Measurements from ENCODE around the gene CCDC33.

The CCDC33 gene

GRCh38 chr15:74263466-74263865 is 27.3 kb downstream of the CCDC33 start (continued):
- TF ChIP-seq, protein P1, sequence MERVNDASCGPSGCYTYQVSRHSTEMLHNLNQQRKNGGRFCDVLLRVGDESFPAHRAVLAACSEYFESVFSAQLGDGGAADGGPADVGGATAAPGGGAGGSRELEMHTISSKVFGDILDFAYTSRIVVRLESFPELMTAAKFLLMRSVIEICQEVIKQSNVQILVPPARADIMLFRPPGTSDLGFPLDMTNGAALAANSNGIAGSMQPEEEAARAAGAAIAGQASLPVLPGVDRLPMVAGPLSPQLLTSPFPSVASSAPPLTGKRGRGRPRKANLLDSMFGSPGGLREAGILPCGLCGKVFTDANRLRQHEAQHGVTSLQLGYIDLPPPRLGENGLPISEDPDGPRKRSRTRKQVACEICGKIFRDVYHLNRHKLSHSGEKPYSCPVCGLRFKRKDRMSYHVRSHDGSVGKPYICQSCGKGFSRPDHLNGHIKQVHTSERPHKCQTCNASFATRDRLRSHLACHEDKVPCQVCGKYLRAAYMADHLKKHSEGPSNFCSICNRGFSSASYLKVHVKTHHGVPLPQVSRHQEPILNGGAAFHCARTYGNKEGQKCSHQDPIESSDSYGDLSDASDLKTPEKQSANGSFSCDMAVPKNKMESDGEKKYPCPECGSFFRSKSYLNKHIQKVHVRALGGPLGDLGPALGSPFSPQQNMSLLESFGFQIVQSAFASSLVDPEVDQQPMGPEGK (CRISPR knock-in tag; IDR thresholded peaks at IDR 0.05; ENCODE audit: borderline replicate concordance) = no peak
- no peak for TF ChIP-seq TCF4 (CRISPR knock-in tag; IDR thresholded peaks at IDR 0.05; ENCODE audit: borderline replicate concordance)
- no peak for TF ChIP-seq ZNF565 (CRISPR knock-in tag; conservative IDR thresholded peaks at IDR 0.05; ENCODE audit: low read depth)
- TF ChIP-seq POU6F1 (CRISPR knock-in tag; IDR thresholded peaks at IDR 0.05; ENCODE audit: borderline replicate concordance, low read depth) = no peak

DNA sequence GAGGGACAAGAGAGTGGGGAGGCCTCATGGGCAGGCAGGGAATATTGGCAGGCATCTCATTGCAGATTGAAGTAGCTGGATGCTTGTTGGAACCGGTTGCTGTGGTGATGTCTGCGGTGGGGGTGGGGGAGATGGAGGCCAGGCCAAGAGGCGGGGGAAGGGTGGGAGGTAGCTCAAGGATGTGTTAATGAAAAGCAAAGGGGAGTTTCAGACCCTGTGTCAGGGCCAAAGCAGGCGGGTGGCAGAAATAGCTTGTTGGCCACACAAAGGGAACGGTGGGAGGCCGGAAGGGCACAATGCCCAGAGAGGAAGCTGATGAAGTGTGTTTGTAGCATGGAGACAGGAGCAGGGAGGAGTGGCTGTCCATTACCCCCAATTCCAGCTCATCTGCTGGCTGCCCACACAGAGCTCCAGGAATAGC is 28.0 kb downstream of the CCDC33 start:
- ATAC-seq = no peak
- TF ChIP-seq CREB5 (CRISPR knock-in tag; IDR thresholded peaks at IDR 0.05; ENCODE audit: low read depth) = no peak

DNA sequence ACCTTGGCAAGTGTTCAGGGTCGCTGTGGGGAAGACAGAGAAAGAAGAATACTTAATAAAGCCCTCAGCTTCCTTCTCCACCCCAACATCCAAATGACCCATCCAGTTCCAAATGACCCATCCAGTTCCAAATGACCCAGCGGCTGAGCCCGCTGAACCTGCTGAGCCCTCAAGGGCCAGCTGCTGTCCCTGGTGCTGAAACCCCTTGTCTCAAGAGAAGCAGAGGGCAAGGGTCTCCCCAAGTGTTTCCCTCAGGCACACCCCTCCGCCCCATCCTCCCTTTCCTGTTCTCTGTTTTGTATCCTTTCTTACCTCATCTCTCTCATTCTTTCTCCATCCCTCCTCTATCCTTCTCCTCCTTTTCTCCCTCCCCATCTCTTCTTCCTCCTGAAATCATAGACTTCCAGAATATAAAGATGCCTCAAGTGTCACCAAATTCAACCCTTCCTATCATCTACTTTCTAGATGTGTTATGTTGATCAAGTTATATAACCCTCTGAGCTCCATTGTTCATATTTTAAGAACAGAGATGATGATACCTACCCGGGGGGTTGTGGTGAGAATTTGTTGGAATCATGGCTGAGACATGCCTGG is 29.0 kb downstream of the CCDC33 start:
- ATAC-seq = no peak
- TF ChIP-seq ZNF70 (CRISPR knock-in tag; IDR thresholded peaks at IDR 0.05) = no peak
- 0 out of 2 replicates have a peak, but pooled peaks have one; percentile 20 for TF ChIP-seq CSDC2 (CRISPR knock-in tag; IDR thresholded peaks at IDR 0.05)

- ATAC-seq = no peak
- TF ChIP-seq OSR1 (CRISPR knock-in tag; IDR thresholded peaks at IDR 0.05) = no peak
- no peak for TF ChIP-seq TCF4 (CRISPR knock-in tag; IDR thresholded peaks at IDR 0.05; ENCODE audit: borderline replicate concordance)
- TF ChIP-seq SNAI2 (CRISPR knock-in tag; IDR thresholded peaks at IDR 0.05) = no peak
- TF ChIP-seq ISL1 (CRISPR knock-in tag; IDR thresholded peaks at IDR 0.05) = no peak
- TF ChIP-seq ZFP3 (CRISPR knock-in tag; IDR thresholded peaks at IDR 0.05) = no peak
- TF ChIP-seq ZNF8 (CRISPR knock-in tag; IDR thresholded peaks at IDR 0.05) = no peak
- no peak for TF ChIP-seq POU6F1 (CRISPR knock-in tag; IDR thresholded peaks at IDR 0.05; ENCODE audit: borderline replicate concordance, low read depth)
- TF ChIP-seq, protein P1 (CRISPR knock-in tag; IDR thresholded peaks at IDR 0.05; ENCODE audit: borderline replicate concordance) = no peak
- no peak for TF ChIP-seq GLIS3 (CRISPR knock-in tag; IDR thresholded peaks at IDR 0.05)
- no peak for TF ChIP-seq ZFP30 (CRISPR knock-in tag; IDR thresholded peaks at IDR 0.05)
- TF ChIP-seq CSRNP3 (CRISPR knock-in tag; IDR thresholded peaks at IDR 0.05) = no peak
- no peak for TF ChIP-seq ESRRG (CRISPR knock-in tag; IDR thresholded peaks at IDR 0.05)
These were observed 31.9 kb downstream of the CCDC33 start for GRCh38 chr15:74268020-74268419.

Data from SK-N-SH treated with all-trans-retinoic acid at 6 μM for 48 hours (cell line).